Mesodermal cell (in vitro differentiated cells): ENCODE results near the gene SFRP5.

Experiments
- H3K27ac ChIP-seq: 2 replicates; pipeline ENCODE4 v1.7.0; 2013; ENCODE audit warnings: mild to moderate bottlenecking, low read depth, low read length, moderate library complexity; ENCODE audit not compliant: severe bottlenecking
- H3K36me3 ChIP-seq: 2 replicates; pipeline ENCODE4 v1.7.1; 2013; ENCODE audit warnings: mild to moderate bottlenecking, low read length, moderate library complexity; ENCODE audit not compliant: control insufficient read depth, insufficient read depth
- H3K4me1 ChIP-seq: one replicate; pipeline ENCODE4 v1.7.1; 2013; ENCODE audit warnings: mild to moderate bottlenecking, low read length; ENCODE audit not compliant: insufficient read depth, control insufficient read depth, poor library complexity, severe bottlenecking
- H3K4me3 ChIP-seq: 2 replicates; pipeline ENCODE4 v1.7.0; 2013; ENCODE audit warnings: low read length, control low read depth, mild to moderate bottlenecking; ENCODE audit not compliant: insufficient read depth, poor library complexity, severe bottlenecking; ENCODE audit errors: extremely low read depth
- H3K9me3 ChIP-seq: 2 replicates; pipeline ENCODE4 v1.7.1; 2013; ENCODE audit warnings: mild to moderate bottlenecking, low read length, moderate library complexity; ENCODE audit not compliant: control insufficient read depth
- WGBS, 2 experiments: methylation state at CpG; one replicate each; pipeline ENCODE4 v1.1.5; 2013; ENCODE audit warnings: missing lambda C conversion rate in 2 of 2; ENCODE audit not compliant: insufficient coverage in 2 of 2; 5-methylcytosine and 5-hydroxymethylcytosine counted together

SFRP5 gene

DNA sequence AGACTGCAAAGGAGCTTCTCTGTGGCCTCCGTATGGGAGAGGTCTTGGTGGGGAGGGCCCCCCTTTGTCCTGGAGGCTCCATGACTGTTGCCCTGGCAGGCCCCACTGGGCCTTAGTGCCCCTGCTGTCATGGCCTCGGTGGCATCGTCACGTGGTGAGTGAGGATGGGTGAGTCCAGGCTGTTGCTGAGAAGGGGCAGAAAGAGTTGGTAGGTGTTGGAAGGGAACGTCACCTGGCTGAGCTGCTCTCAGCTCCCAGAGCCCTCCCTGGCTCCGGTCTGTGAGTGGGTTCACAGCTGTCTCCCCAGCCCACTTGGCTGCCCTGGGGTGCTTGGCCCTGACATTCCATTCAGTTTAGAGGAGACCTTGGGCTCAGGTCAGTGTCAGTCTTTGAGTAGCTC lies 16.1 kb downstream of the SFRP5 start:
- Histone ChIP-seq H3K36me3 (peaks cover 86% of the 10 kb centered on the region), H3K4me3 (no peak overlapping the region), H3K27ac (no peak overlapping the region), H3K4me1 (no peaks in the 10 kb centered on the region), H3K9me3 (no peaks in the 10 kb centered on the region)
- WGBS, 2 experiments = 94 to 100% methylated on average over 1 to 2 of the region's 6 CpGs

DNA sequence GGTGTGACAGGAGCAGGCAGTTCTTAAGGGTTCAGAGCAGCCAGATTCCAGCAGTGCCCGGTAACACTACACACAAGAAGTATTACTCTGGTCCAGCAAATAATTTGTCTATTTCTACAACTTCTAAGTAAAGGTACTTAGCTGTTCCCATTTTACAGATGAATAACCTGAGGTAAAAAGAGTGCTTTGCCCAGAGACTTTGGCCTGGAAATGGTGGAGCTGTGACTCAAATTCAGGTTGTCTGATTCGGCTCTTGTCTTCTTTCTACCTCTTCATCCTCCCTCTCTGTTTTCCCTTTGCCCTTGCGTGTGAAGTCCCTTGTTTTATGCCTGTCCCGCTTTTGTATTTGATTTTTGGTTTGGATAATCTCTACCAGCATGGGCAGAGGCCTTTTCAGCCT lies 17.1 kb downstream of the SFRP5 start:
- Histone ChIP-seq H3K9me3 (no peaks in the 10 kb centered on the region), H3K27ac (no peak overlapping the region), H3K36me3 (peaks cover 86% of the 10 kb centered on the region), H3K4me1 (no peaks in the 10 kb centered on the region), H3K4me3 (no peak overlapping the region)
- no CpG with 5 or more reads among the region's 4 CpGs for WGBS, 2 experiments

DNA sequence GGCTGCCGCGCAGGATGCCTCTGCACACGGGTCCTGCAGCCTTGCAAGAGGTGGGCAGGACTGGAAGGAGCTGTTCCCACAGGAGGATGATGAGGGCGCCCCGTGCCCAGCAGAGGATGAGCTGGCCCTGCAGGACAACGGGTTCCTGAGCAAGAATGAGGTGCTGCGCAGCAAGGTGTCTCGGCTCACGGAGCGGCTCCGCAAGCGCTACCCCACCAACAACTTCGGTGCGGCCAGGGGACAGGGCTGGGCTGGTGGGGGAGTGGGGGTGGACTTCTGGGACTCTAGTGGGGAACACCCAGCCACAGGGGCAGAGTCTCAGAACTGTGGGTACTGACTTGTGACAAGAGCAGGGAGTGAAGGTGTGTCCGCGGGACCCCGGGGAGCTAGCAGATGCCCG lies 18.8 kb downstream of the SFRP5 start:
- no peaks in the 10 kb centered on the region for H3K9me3 ChIP-seq
- WGBS, 2 experiments = 95 to 99% methylated on average over 15 to 17 of the region's 18 CpGs
- H3K4me3 ChIP-seq = no peak overlapping the region
- H3K27ac ChIP-seq = no peak overlapping the region
- no peaks in the 10 kb centered on the region for H3K4me1 ChIP-seq
- H3K36me3 ChIP-seq = peaks cover 91% of the 10 kb centered on the region

GRCh38 chr10:97748116-97748515 lies 23.7 kb downstream of the SFRP5 start:
- no peaks in the 10 kb centered on the region for H3K9me3 ChIP-seq
- 92 to 98% methylated on average over 7 of the region's 10 CpGs for WGBS, 2 experiments
- no peak overlapping the region for H3K4me3 ChIP-seq
- H3K4me1 ChIP-seq = no peaks in the 10 kb centered on the region
- peaks cover 89% of the 10 kb centered on the region for H3K36me3 ChIP-seq
- H3K27ac ChIP-seq = no peak overlapping the region

GRCh38 chr10:97747573-97747972 lies 24.2 kb downstream of the SFRP5 start:
- Histone ChIP-seq H3K4me3 (no peak overlapping the region), H3K36me3 (peaks cover 90% of the 10 kb centered on the region), H3K9me3 (no peaks in the 10 kb centered on the region), H3K4me1 (no peaks in the 10 kb centered on the region), H3K27ac (no peak overlapping the region)
- WGBS, 2 experiments = 100% methylated on average over 1 of the region's 1 CpG; no CpG with 5 or more reads in 1 of the 2 experiments

GRCh38 chr10:97744405-97745035 lies 27.3 kb downstream of the SFRP5 start:
- H3K4me1 ChIP-seq = no peaks in the 10 kb centered on the region
- whole genome bisulfite sequencing, 2 experiments = 94 to 97% methylated on average over 13 to 14 of the region's 15 CpGs
- H3K27ac ChIP-seq = no peak overlapping the region
- no peak overlapping the region for H3K4me3 ChIP-seq
- peaks cover 79% of the 10 kb centered on the region for H3K36me3 ChIP-seq
- H3K9me3 ChIP-seq = no peaks in the 10 kb centered on the region

DNA sequence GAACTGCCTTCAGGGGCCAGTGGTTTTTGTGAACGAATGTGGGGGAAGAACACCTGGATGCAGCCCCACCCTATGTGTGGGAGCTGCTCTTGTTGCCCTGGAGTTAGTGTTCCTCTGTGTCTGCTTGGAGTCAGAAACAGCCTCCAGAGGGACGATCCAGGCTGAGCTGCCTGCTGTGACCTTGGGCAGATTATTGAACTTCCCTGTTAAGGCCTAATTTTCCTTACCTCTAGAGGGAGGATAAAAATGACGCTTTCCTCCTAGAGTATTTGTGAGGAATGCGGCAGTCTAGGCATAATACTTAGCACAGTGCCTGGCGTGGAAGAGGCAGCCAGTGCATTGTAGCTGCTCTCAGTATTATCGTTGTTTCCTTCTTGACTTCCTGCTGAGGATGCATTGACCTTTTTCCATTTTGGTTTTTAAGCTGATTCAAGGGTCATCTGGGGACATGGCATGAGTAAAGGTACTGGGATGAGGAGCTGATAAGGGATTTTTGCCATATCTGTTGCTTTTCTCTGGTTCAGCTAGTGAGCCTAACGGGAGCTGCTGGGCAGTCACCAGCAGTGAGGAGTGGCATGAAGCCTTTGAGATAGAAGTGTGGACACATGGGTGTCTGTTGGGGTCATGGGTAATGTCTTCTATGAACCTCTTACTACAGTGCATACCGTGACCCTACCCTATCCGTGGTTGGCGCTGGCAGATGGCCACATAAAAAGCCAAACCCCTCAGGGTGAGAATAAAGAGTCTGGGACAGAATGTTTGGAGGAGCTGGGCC lies 28.4 kb downstream of the SFRP5 start:
- Histone ChIP-seq H3K9me3 (no peaks in the 10 kb centered on the region), H3K4me3 (no peak overlapping the region), H3K27ac (no peak overlapping the region), H3K4me1 (no peaks in the 10 kb centered on the region), H3K36me3 (peaks cover 82% of the 10 kb centered on the region)
- 88 to 99% methylated on average over 6 to 7 of the region's 10 CpGs for WGBS, 2 experiments

- Histone ChIP-seq H3K27ac (no peak overlapping the region), H3K4me3 (no peak overlapping the region), H3K4me1 (peaks cover 6% of the 10 kb centered on the region), H3K36me3 (peaks cover 57% of the 10 kb centered on the region), H3K9me3 (peaks cover 6% of the 10 kb centered on the region)
- WGBS, 2 experiments = 84 to 89% methylated on average over 1 to 2 of the region's 2 CpGs
Observed at GRCh38 chr10:97740613-97741012, 31.2 kb downstream of the SFRP5 start.

DNA sequence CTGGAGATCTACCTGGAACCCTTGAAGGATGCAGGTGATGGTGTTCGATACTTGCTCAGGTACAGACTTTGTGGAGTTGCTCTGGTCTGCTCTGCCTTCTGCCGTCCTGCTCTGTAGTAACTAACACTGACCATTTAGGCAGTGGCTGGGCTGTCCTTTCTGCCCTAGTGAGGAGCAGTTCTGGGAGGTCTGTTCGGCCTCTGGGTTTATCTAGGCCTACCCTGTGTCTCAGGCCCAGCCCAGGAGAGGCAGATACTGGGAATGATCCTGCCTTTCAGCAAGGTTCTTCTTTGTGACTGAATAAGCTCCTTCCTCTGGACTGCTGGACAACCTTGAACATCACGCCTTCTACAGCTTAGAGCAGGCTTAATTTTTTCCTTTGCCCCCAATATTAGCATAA lies 33.2 kb downstream of the SFRP5 start:
- H3K4me3 ChIP-seq = no peak overlapping the region
- peaks cover 6% of the 10 kb centered on the region for H3K9me3 ChIP-seq
- peaks cover 37% of the 10 kb centered on the region for H3K36me3 ChIP-seq
- no peak overlapping the region for H3K27ac ChIP-seq
- H3K4me1 ChIP-seq = peaks cover 6% of the 10 kb centered on the region
- WGBS, 2 experiments = 100% methylated on average over 2 to 3 of the region's 4 CpGs

DNA sequence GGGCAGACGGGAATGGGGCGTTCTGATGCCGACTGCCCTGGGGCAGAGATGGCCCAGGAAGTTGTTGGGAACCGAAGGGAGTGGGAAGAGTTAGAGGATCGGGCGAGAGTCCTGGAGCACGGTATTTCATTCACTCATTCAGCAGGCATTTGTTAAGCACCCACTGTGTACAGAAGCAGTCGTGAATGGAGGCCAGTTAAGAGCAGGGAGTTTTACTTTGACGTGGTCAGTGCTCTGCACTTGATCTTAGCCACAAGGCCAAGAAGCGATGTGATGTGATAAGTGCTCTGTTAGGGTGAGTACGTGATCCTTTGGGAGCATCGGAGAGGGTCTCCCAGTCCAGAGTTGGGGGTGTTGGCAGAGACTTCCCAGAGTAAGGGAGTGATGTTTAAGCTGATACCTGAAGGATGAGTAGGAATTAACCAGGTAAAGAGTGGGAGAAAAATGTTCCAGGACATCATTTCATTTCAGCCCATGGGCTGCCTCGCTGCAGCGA lies 34.0 kb downstream of the SFRP5 start:
- Histone ChIP-seq H3K9me3 (peaks cover 6% of the 10 kb centered on the region), H3K4me3 (peak overlapping the region; percentile 95), H3K4me1 (peaks cover 6% of the 10 kb centered on the region), H3K36me3 (peaks cover 33% of the 10 kb centered on the region), H3K27ac (peak overlapping the region; percentile 89)
- 33 to 37% methylated on average over 13 to 14 of the region's 14 CpGs for WGBS, 2 experiments
